GM18498 (cell line): ENCODE measurements around the gene ACY1.

Source experiments
- ATAC-seq: cut with Tn5 transposase; IDR thresholded peaks from one replicate; pipeline ENCODE4 v1.9.1; 2021; ENCODE audit warnings: mild to moderate bottlenecking, moderate library complexity; ENCODE audit not compliant: unreplicated experiment

ACY1 gene

DNA sequence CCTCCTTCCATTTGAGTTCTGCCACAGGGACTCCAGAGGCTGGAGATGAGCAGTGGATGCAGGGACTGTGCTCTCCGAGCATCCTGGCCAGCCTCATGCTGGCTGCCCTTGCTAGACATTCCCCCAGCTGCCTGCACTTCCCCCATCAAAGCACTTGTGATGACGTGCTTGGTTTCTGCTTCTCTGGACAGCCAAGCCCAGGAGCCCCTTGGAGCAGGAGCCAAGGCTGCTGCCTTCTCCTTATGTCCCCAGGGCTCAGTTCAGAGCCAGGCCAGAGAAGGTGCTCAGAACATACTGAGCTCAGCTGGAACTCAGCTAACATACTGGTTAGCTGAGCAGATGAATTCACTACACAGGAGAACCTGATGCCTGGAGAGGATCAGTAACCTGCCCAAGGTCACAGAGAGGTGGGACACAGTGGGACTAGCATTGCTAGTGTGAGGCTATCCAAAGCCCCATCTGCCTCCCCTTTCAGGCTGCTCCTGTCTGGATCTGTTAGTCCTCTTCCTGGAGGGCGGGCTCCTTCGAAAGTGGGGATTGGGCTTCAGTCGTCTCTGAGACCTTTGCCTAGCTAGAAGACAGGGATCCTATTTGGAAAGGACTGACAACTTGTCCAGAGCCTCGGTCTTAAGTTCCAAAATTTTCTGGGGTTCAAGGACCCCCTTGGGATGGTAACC, 20.3 kb upstream of the ACY1 start:
- no peak for ATAC-seq

DNA sequence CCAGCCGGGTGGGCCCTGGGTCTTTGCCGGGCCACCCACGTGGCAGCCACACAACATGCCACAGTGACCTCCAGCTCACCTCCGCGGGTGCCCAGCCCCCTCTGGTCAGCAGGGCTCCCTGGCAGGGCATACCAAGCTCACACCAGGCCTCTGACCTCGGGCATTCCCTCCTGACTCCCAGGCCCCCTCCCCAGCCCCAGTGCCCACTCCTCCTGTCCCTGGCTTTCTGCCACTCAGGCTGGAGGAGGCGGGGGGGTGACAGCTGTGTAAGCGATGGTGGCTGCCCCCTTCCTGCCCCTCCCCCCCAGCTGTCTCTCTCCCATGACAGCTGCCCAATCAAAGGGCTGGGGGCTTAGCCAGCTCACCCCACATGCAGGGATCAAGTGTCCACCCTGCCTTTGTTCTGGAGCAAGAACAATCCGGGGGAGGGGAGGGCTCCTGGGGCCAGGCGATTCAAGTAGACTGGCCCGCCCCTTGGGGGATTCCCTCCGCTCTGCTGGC, 19.3 kb upstream of the ACY1 start:
- no peak for ATAC-seq

DNA sequence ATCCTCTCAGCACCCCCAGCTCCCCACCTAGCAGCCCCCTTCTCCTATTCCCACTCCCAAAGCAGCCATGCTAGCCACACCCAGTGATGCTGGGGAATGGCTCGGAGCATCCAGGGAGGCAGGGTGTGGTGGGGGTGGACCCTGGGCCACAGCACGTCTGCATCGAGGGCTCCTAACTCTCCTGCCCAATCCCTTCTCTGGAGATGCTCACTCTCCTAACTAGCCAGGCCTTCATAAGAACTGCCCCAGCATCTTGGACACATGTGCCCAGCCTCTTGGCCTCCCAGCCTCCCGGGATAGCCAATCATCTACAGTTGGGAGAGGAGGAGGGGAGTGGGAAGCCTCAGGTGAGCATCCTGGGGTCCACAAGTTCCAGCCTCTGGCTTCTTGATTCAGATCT, 18.8 kb upstream of the ACY1 start:
- ATAC-seq = no peak

DNA sequence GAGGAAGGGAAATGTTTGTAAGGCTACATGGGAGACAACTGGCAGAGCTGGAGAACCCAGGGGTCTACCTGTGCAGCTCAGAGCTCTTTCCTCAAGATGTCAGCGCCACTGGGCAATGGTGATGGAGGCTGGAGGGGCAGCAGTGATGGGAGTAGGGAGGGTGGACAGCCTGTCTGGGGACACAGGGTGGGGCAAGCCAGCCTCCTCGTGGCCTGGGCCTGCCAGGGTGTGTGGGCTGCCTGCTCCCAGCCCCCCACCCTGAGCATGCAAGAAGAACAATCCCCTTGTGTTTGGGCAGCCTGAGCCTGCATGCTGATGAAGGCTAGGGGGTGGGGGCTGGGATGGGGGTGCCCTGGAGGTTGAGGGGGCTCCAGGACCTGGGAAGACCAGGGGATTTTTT, 17.3 kb upstream of the ACY1 start:
- ATAC-seq = no peak

DNA sequence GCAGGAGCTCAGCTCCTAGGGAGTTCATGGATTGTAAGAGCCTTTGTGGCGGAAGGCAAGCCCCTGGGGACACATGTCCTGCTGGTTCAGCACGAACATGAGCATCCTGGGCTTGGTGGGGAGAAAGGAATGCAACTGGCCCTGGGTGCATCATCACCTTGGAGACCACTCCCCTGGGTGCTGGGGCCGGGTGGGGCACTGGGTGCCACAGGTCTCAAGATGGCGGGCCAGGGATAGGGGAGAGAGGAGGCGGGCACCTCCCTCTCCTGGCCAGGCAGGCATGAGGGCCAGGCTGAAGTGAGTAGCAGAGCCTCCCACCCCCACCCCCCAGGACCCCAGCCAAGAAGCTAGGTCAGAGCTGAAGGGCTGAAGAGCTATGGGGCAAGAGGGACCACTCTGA, 16.8 kb upstream of the ACY1 start:
- ATAC-seq = no peak

DNA sequence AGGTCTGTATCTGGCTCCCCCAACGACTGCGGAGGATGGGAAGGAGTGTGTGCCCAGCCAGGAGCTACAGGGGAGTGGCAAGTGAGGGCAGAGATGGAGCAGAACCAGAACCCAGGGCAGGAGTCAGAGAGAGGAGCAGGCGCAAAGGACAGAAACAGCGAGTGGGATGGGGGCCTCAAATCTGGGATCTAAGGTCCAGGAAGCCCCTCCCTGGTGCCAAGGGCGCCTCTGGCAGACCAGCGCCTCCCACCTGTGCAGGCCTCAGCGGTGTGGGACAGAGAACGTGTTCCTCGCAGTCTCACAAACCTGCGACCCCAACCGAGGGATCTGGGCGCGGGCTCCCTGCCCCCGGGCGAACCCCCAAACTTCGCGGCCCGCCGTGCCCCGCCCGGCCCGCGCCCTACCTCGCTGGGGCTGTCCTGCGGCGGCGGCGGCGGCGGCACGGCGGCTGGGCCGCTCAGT, 16.4 kb upstream of the ACY1 start:
- peak; percentile 42 for ATAC-seq

DNA sequence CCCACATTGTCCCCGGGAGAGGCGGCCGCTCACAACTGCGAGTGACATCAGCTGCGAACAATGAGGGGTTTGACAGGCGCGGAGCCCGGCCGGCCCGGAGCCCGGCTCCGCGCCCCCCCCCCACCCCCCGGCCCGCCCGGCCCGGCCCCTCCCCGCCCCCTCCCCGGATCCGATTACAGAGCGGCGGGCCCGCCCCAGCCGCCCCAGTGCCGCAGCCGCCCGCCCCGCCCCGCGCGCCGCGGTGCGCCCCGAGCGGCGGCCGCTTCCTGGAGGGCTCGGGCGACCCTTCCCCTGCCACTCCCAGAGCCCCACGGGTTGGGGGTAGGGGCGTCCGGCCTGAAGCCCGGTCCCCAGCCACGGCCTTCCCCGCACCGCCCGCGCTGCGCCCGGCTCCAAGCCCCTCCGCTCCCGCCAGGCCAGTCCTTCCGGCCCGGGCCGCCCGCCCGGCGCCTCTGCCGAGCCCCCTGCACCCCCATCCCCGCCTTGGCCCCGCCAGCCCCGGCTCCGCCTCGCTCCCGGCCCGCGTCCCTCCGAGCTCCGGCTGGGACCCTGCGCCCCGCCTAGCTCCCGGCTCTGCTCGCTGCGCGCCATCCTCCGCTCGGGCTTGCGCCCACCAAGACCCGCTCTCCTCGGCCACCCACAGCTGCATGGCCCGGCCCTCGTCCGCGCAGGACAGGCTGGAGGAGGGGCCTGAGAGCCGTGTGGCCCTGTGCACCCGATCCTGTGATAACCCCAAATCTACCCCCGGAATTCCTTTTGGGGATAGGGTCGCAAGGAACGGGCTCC, 15.8 kb upstream of the ACY1 start, which contains the start of gene PCBP4:
Gene PCBP4, minus strand, starts transcription at position 71 of the 786 bp plus-strand sequence. CDS start 6,214 bp downstream, outside the sequence.
- ATAC-seq = peak; percentile 67

DNA sequence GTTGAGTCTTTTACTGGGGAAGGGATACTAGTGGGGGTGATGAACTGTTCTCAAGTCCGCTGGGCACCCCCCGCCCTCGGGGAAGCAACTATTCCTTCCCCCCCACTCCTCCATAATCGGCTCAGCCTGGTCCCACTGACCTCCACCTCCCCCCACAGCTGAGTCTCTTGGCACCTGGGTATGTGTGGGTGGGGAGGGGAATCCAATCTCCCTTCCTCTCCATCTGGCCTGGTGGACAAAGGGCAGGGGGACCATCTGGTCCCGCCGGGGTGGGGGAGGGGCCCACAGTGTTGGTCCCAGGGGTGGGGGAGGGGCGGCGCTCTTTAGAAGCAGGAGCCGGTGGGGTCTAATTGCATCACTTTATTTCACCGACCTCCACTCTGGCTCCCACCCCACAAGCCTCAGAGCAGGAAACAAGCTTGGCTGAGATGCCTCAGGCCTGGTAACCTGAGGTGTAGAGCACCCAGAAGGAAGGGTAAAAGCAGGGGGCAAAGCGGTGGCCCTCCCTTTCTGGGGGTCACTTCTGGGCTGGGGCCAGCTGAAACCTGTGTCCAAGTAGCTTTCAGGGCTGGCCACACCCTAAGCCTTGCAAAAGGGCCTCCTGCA, 15.1 kb upstream of the ACY1 start:
- ATAC-seq = no peak

DNA sequence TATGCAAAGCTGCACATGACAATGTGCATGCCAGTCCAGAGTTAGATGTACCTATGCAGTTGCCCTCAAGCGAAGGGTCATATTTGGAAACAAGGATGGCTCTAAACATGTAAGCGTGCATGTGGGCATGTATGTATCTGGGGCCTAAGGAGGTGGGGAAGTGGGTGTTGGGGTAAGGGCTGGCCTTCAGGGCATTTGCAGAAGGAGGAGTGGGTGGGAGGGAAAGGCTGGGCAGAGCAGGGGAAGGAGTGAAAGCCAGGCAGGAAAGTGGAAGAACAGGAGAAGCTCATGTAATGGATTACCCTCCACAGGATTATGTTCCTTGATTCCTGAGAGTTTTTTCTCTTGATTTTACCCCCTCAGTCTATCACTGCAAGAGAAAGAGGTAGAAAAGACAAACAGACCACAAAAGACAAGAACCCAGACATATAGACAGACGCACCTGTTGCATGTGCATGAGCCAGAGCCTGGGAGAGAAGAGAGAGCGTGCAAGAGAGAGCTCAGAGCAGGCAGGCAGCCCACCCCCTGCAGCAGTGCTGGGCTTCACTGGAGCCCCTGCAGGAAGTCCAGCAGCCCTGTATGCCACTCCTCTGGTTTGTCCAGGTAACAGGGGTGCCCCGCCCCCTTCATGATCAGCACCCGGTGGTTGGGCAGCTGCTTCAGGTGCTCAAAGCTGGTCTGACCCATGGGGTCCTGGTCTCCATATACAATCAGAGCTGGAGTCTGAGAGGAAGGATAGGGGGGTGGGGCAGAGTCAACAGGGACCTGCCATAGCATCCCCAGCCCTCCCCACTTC, 14.3 kb upstream of the ACY1 start:
- ATAC-seq = no peak

DNA sequence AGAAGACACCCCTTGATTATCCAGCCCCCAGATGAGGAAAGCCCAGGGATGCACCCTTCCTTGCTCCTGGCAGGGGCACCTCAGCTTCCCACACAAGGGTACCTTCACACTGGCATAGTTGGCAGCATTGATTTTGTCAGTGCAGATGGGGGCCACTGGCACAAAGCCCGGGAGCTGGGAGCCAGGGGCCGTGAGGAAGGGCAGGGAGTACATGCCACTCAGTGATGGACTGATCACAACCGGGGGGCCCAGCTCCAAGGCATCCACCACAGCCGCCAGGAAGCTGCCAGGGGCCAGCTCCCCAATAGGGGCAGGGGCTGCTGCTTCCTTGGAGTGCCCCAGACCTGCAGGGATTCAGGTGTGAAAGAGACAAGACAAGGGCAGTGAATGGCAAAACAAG, 13.5 kb upstream of the ACY1 start:
- no peak for ATAC-seq

DNA sequence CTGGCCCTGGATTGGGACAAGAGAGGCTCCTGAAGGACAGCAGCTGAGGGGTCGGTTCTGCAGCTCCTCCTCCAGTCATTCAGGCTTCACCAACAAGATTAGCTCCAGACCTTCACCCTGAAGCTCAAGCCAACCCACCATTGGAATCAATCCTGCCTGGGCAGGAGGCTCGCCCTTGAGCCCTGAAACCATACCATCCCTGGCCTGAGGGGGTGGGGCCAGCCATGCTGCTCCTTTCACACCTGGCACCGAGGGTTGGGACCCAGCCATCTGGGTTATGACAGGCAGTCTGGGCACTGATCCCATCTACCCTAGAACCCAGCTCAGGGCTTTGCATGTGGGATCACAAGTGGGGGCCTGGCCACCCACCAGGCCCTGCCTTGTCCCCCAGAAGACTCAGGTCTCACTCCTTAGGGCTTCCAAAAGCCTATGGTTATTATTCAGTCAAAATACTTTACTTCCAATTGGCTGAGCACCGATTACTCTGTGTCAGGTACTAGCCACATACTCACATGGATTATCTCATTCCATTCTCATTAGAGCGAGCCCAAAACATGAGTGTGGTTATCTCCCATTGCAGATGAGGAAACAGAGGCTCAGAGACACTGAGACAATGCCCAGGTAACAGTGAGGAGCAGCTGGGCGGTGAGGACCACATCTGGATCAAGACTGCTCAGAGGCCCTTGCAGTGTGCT, 12.6 kb upstream of the ACY1 start:
- no peak for ATAC-seq

DNA sequence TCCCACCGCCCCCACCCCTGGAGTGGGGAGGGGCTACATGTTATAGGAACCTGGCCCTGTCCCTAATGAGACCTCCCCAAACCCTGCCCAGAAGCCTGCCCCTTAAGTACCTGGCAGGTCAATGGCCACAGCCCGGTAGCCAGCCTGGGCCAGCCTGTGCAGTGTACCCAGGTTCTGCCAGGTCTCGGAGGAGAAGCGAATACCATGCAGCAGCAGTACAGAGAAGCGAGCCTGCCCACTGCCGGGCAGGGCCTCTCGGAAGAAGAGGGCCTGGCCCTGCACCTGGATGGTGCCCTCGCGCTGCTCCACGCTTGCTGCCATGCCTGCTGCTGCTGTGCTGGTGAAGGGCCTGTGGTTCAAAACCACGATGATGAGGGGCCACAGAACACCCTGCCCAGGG, 12.0 kb upstream of the ACY1 start:
- ATAC-seq = no peak

DNA sequence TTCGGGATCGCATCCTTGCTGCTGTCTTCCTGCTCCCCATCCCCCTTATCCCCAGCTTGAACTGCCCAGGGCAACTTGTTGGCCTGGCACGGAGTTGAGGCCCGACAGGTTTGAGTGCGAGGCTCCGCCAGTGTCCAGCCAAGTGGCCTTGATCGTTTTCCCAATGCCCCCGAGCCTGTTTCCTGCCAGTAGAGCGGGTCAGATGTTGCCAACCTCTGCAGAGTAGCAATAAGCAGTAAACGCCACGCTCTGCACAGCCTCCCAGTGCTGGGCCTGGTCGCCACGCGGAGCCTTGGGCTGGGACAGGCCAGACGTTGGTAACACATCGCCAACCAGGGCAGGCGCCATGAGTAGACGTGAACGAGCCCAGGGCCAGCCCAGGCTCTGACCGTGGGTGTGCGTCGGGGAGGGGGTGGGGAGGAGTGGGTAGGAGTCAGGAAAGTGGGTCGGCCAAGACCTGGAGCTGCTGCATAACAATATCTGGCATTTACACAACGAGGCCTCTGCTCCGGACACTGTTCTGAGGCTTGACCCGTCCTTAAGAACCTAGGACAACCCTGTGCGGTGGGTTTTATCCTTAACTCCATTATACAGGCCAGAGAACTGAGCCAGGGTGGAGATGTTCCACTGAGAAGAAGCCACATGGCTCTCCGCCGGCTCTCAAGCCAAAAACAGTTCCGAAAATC, 8.9 kb upstream of the ACY1 start:
- ATAC-seq = peak; percentile 3

DNA sequence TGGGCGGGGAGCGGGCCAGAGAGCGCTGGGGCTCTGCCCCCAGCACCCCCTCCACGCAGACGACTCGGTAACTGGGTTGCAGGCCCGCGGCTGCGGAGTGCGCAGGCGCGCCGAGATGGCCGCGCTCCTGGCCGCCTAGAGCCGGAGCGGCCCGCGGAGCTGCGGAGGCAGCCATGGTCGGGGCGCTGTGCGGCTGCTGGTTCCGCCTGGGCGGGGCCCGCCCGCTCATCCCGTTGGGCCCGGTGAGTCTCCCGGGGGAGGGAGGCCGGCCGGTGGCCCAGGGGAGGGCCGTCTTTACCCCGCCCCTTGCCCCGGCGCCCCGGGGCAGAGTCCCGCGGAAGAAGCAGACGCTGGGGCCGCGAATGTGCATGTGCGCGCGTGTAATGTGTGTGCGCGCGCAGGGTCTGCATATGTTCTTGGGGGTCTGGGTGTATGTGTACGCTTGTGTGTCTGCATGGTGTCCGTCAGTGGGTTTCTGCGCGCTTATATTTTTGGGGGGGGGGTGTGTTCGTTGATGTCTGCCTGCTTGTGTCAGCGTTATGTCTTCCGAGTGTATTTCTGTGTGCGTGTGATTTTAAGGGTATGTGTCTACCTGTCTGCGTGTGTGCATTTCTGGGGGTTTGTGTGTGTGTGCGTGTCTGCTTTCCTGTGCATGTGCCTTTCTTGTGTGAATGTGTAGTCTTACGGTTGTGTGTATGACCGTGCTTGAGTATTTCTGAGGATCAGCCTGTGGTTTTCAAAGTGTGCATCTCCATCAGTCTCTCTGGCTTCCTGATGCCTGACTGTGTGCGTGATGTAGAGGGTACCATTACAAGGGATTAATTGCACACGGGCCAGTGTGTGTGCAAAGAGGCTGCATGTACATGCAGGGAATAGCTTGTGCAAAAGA, 8.1 kb upstream of the ACY1 start, which contains the start of gene ABHD14A:
Gene ABHD14A, plus strand, starts transcription at position 102 of the 889 bp plus-strand sequence. Its CDS starts 72 bp downstream, at position 174.
- ATAC-seq = peak; percentile 65

DNA sequence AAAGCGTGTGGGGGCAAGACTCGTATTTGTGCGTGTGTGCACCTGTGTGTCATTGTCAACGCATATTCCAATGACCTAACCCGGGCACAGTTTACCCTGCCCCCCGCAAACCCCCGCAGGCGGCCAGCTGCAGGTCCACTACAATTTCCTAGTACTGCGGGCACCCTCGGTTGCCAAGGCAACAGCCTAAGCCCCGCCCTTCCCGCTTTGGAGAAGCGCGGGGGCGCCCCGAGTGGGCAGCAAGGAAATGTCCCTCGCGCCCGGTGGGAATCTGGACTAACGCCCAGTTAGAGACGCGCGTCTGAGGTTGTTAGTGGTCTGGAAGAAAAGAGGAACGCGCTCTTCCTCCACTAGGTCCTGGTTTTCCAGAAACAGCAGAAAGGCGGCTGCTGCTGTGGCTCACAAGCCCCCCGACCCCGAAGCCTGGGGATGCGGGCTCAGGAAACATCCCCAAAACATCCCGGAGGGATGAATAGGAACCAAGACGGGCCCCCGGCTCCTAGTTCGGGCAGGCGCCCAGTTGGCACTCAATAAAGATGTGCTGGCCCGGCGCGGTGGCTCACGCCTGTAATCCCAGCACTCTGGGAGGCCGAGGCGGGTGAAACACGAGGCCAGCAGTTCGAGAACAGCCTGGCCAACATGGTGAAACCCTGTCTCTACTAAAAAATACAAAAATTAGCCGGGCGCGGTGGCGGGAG, 7.3 kb upstream of the ACY1 start:
- ATAC-seq = no peak

DNA sequence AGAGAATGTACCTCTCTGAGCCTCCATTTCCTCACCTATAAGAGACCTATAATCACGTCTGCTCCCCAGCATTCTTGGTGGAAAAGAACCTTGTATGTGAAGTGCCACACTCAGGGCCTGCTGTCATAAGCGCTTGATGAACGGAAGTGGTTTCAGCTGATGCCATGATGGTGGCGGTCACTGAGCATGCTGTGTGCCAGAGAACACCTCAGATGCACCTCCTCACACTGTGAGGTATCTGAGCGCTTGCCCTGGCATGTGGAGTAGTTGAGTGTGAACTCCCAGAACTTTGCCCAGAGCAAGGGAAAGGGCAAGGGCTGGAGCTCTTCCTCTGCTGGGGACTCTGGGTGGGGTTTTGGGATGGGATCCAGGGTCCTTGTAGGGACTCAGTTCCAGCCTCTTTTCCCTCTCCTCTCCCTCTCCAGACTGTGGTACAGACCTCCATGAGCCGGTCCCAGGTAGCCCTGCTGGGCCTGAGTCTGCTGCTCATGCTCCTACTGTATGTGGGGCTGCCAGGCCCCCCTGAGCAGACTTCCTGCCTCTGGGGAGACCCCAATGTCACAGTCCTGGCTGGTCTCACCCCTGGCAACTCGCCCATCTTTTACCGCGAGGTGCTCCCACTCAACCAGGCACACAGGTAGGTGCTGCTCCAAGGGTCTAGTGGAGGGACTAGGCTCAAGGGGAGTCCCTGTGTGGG, 5.7 kb upstream of the ACY1 start:
- ATAC-seq = no peak

DNA sequence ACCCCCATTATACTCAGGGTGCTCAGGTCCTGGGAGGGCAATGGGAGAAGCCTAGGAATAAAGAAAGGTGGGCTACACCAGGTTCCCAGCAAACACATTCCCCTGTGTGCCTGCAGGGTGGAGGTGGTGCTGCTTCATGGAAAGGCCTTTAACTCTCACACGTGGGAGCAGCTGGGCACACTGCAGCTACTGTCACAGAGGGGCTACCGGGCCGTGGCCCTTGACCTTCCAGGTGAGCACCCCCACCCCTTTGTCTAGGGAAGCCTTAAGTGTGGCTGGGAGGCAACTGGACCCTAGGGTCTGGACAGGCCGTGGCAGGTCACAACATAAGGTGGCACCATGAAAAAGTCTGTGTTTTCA, 5.2 kb upstream of the ACY1 start:
- no peak for ATAC-seq
